NB4 (cell line): Measurements from ENCODE around the gene GABARAP.
A peak's percentile ranks its signal among the peaks of the same experiment; 100 is the strongest.

Source experiments
- DNase-seq: peaks from one replicate; pipeline ENCODE4 v3.0.0; 2010; ENCODE audit warnings: low read depth
- H3K4me3 ChIP-seq: one replicate; pipeline ENCODE4 v1.5.1; 2011; ENCODE audit warnings: mild to moderate bottlenecking, low read depth, low read length, moderate library complexity
- CTCF ChIP-seq: IDR thresholded peaks from one replicate; pipeline ENCODE4 v1.5.1; 2012; ENCODE audit warnings: low read depth, low read length
- MAX ChIP-seq: IDR thresholded peaks from 2 replicates; pipeline ENCODE4 v1.6.1; 2011; ENCODE audit warnings: low read depth, low read length
- MYC ChIP-seq: IDR thresholded peaks from 2 replicates; pipeline ENCODE4 v1.6.1; 2011; ENCODE audit warnings: low read depth, low read length
- POLR2A ChIP-seq: IDR thresholded peaks from 2 replicates; pipeline ENCODE4 v1.6.1; 2011; ENCODE audit warnings: mild to moderate bottlenecking; ENCODE audit not compliant: insufficient read length; ENCODE audit errors: extremely low read depth

Gene GABARAP

GRCh38 chr17:7240375-7240774 lies 1.9 kb downstream of the GABARAP start:
- DNase-seq, result no peak
- H3K4me3 ChIP-seq, result peak overlapping the region; percentile 84
- TF ChIP-seq MAX (no peak), MYC (no peak), CTCF (no peak), POLR2A (no peak)

GRCh38 chr17:7239091-7240027 lies 2.9 kb downstream of the GABARAP start, which contains the start of gene PHF23:
Gene PHF23 (minus strand): TSS chr17:7239457. CDS start chr17:7239279, 178 bp downstream.
- TF ChIP-seq POLR2A (no peak), CTCF (no peak), MAX (no peak), MYC (no peak)
- H3K4me3 ChIP-seq, result peak within 1 kb of the TSS; percentile 85
- DNase-seq, result peak; percentile 97

- peak; percentile 67 for DNase-seq
- peak overlapping the region; percentile 85 for H3K4me3 ChIP-seq
- TF ChIP-seq CTCF (no peak), POLR2A (peak; percentile 11)
These were observed 3.7 kb downstream of the GABARAP start for GRCh38 chr17:7238420-7239090.

- no peak for TF ChIP-seq POLR2A
- no peak for TF ChIP-seq MYC
- no peak for TF ChIP-seq MAX
- TF ChIP-seq CTCF, result no peak
- DNase-seq, result peak; percentile 81
- H3K4me3 ChIP-seq, result peak overlapping the region; percentile 85
These were observed 4.4 kb downstream of the GABARAP start for GRCh38 chr17:7237761-7238419.

GRCh38 chr17:7237266-7237760 lies 4.9 kb downstream of the GABARAP start:
- no peak for DNase-seq
- no peak for TF ChIP-seq POLR2A
- TF ChIP-seq MYC, result no peak
- TF ChIP-seq CTCF, result no peak
- peak overlapping the region; percentile 62 for H3K4me3 ChIP-seq
